OCI-LY7 (cell line): ENCODE measurements around the gene VPREB3. TPM values are rescaled to one million over a fixed set of nuclear protein-coding genes. Genes with fewer than 3 reads are reported as not detected.

Experiments used
- BruUV-seq: library from RNA; stranded (reverse); fragments of 400-500 nt; replicated peaks from 2 replicates; lab custom pipeline; 2021; lab: Mats Ljungman, UMichigan
- CTCF ChIA-PET: fragments of 300-600 bp; sonication (Branson Sonifier 250); formaldehyde crosslinking; loops from one replicate; lab custom pipeline; 2022; ENCODE audit warnings: antibody characterized with exemption; ENCODE audit not compliant: unreplicated experiment; lab: Charles Lee
- POLR2A ChIA-PET: fragments of 300-600 bp; sonication (Branson Sonifier 250); formaldehyde crosslinking; loops from one replicate; lab custom pipeline; 2022; ENCODE audit warnings: antibody characterized with exemption; lab: Charles Lee
- DNase-seq: peaks from one replicate; pipeline ENCODE4 v3.0.0-alpha.2; 2015; ENCODE audit warnings: low spot score
- H2AFZ ChIP-seq: fragments of 200-600 bp; sonication (generic), shearing (Covaris generic); 2 replicates; pipeline ENCODE4 v1.6.1; 2014; ENCODE audit warnings: mild to moderate bottlenecking, antibody characterized with exemption, low read length, moderate library complexity
- H3K27ac ChIP-seq: fragments of 200-600 bp; sonication (generic); 2 replicates; pipeline ENCODE4 v1.5.1; 2014; ENCODE audit warnings: mixed run types, low read depth, mild to moderate bottlenecking, moderate library complexity, low read length, inconsistent platforms; ENCODE audit not compliant: poor library complexity, severe bottlenecking
- H3K36me3 ChIP-seq: fragments of 200-600 bp; sonication (generic); 2 replicates; pipeline ENCODE4 v1.6.1; 2014; ENCODE audit warnings: mild to moderate bottlenecking, antibody characterized with exemption, low read length, moderate library complexity, mixed read lengths; ENCODE audit not compliant: insufficient read depth
- H3K4me1 ChIP-seq: fragments of 200-600 bp; sonication (generic); 2 replicates; pipeline ENCODE4 v1.5.1; 2014; ENCODE audit warnings: mild to moderate bottlenecking, low read length; ENCODE audit not compliant: insufficient read depth, poor library complexity, severe bottlenecking
- H3K4me2 ChIP-seq: fragments of 200-600 bp; sonication (generic); 2 replicates; pipeline ENCODE4 v1.6.1; 2014; ENCODE audit warnings: mild to moderate bottlenecking, low read length
- H3K4me3 ChIP-seq: fragments of 200-600 bp; sonication (generic); 2 replicates; pipeline ENCODE4 v1.5.1; 2014; ENCODE audit warnings: mild to moderate bottlenecking, low read depth, low read length; ENCODE audit not compliant: poor library complexity, severe bottlenecking
- H3K79me2 ChIP-seq: fragments of 200-600 bp; sonication (generic); 2 replicates; pipeline ENCODE4 v1.6.1; 2016; ENCODE audit warnings: low read depth, mild to moderate bottlenecking, low read length, moderate library complexity, mixed read lengths; ENCODE audit not compliant: insufficient read depth
- H3K9me2 ChIP-seq: fragments of 200-600 bp; sonication (generic); 2 replicates; pipeline ENCODE4 v1.6.1; 2016; ENCODE audit warnings: mild to moderate bottlenecking, low read length, mixed read lengths; ENCODE audit not compliant: insufficient read depth
- H3K9me3 ChIP-seq: fragments of 200-600 bp; sonication (generic); 2 replicates; pipeline ENCODE4 v1.6.1; 2014; ENCODE audit warnings: mild to moderate bottlenecking, mixed run types, low read length, mixed read lengths
- H4K20me1 ChIP-seq: fragments of 200-600 bp; sonication (generic); 2 replicates; pipeline ENCODE4 v1.6.1; 2014; ENCODE audit warnings: mild to moderate bottlenecking, antibody characterized with exemption, low read length, moderate library complexity, mixed read lengths; ENCODE audit not compliant: insufficient read depth
- EZH2phosphoT487 ChIP-seq: fragments of 200-600 bp; sonication (generic); IDR thresholded peaks from 2 replicates; pipeline ENCODE4 v1.6.1; 2018; ENCODE audit warnings: low read depth, borderline replicate concordance, mild to moderate bottlenecking, mixed run types, antibody characterized with exemption, low read length, moderate library complexity, mixed read lengths
- intact Hi-C: fragments of 100-400 bp; cut with micrococcal nuclease; formaldehyde crosslinking; loops from one replicate; pipeline ENCODE4 v1.10.0; 2022; ENCODE audit not compliant: unreplicated experiment
- total RNA-seq, 2 experiments: library from RNA; depleted of rRNA in 1 of 2; stranded (reverse); fragments of >200 nt in 1 of 2; shearing (Covaris generic) in 1 of 2; gene quantifications; 2 replicates each; pipeline ENCODE4 v1.2.3, GENCODE V29; 2014 to 2022
- TF ChIP-seq, protein P1 (sequence below): fragments of 200-600 bp; sonication (generic); conservative IDR thresholded peaks from 2 replicates; pipeline ENCODE4 v1.5.1; 2014; ENCODE audit warnings: mild to moderate bottlenecking, antibody characterized with exemption, low read length, moderate library complexity, mixed read lengths

The VPREB3 gene
- total RNA-seq, 2 experiments from 2014 or later, result 241 to 312 TPM

DNA sequence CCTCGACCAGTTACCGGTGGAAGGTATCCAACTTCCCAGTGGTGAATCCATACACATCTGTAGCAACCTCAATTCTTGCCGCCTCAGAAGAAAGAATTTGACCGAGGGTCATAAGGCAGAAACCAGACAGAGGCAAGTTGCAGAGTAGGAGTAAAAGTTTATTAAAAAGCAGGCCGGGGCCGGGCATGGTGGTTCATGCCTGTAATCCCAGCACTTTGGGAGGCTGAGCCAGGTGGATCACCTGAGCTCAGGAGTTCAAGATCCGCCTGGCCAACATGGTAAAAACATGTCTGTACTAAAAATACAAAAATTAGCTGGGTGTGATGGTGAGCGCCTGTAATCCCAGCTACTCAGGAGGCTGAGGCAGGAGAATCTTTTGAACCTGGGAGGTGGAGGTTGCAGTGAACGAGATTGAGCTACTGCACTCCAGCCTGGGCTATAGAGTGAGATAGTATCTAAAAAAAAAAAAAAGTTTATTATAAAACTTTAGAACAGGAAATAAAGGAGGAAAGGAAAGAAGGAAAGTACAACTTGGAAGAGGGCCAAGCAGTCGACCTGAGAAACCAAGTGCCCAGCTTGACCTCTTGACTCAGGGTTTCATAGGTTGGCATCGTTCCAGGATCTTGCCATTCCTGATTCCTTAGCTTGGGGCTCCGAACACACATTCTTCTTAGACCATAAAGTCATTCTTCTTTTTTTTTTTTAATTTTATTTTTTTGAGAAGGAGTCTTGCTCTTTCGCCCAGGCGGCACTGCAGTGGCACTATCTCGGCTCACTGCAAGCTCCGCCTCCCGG lies 35.7 kb downstream of the VPREB3 start:
- no peak overlapping the region for H2AFZ ChIP-seq
- H3K27ac ChIP-seq, result no peak overlapping the region
- H3K36me3 ChIP-seq, result peaks cover 9% of the 10 kb centered on the region; the same call in 1 of the 2 replicates
- CTCF ChIA-PET, result no interaction called here
- TF ChIP-seq EZH2phosphoT487, result no peak
- TF ChIP-seq, protein P1, sequence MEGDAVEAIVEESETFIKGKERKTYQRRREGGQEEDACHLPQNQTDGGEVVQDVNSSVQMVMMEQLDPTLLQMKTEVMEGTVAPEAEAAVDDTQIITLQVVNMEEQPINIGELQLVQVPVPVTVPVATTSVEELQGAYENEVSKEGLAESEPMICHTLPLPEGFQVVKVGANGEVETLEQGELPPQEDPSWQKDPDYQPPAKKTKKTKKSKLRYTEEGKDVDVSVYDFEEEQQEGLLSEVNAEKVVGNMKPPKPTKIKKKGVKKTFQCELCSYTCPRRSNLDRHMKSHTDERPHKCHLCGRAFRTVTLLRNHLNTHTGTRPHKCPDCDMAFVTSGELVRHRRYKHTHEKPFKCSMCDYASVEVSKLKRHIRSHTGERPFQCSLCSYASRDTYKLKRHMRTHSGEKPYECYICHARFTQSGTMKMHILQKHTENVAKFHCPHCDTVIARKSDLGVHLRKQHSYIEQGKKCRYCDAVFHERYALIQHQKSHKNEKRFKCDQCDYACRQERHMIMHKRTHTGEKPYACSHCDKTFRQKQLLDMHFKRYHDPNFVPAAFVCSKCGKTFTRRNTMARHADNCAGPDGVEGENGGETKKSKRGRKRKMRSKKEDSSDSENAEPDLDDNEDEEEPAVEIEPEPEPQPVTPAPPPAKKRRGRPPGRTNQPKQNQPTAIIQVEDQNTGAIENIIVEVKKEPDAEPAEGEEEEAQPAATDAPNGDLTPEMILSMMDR, result no peak
- DNase-seq, result no peak
- no peaks in the 10 kb centered on the region for H3K9me2 ChIP-seq
- H3K9me3 ChIP-seq, result no peaks in the 10 kb centered on the region
- POLR2A ChIA-PET, result interaction anchor here (0.6 kb wide), 1 partner anchor 138 kb away, joined by 3 read pairs; the partner anchor contains the start of gene IGLL1
- H3K4me3 ChIP-seq, result no peak overlapping the region
- H3K4me1 ChIP-seq, result peaks cover 15% of the 10 kb centered on the region
- no peak overlapping the region for H3K4me2 ChIP-seq
- H3K79me2 ChIP-seq, result peaks cover 13% of the 10 kb centered on the region; the same call in 1 of the 2 replicates
- no TSS peak for BruUV-seq
- no peaks in the 10 kb centered on the region for H4K20me1 ChIP-seq
- intact Hi-C loops, result no loop called here

DNA sequence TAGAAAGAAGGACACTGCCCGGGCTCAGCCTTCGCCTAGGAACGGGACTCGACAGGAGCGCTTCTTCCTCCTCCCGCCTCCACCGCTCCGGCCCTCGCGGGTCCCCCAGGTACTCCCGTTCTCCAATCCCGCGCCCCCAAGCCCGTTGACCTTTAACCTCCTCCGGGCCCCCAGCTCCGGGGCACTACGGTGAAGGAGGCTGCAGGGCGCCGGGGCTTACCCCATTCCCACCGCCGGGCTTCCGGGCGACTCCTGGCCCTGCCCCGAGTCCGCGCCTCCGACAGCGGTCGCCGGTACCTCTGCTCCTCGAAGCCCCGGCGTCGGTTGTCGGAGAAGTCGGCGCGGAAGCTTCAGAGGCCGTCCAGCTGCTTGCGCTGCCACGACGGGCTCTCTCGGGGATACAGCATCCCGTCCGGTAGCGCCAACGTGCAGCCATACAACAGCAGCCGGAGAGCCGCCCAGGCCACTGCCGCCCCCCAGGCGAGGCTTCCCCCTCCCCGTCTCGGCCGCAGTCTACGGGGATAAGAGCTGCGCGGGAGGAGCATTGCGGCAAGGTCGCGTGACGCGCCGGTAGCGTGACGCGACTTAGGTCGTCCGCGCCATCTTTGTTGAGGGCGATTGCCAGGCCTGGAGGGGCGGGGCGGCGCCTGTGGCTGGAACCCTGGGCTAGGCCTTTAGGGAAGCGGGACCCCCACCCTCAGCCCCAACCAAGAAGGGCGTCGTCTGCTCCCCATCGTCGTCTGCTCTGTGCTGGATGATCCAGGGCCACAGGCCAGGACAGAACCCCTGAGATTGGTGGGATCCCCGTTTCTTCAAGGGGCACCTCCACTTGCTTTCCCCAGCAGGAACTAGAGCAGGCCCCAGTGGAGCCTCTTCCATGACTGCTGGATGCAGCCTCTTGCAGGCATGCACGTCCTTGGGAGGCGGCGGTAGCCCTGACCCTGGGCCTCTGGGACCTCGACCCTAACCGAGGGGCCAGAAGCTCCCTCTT lies 37.1 kb downstream of the VPREB3 start:
- Histone ChIP-seq H3K27ac (peak overlapping the region; percentile 38), H3K4me1 (peaks cover 15% of the 10 kb centered on the region), H2AFZ (peak overlapping the region; percentile 90), H3K9me3 (no peaks in the 10 kb centered on the region), H3K4me2 (peak overlapping the region; percentile 80), H3K36me3 (peaks cover 18% of the 10 kb centered on the region; the same call in 1 of the 2 replicates), H3K79me2 (peaks cover 13% of the 10 kb centered on the region; the same call in 1 of the 2 replicates), H3K9me2 (no peaks in the 10 kb centered on the region), H3K4me3 (peak overlapping the region; percentile 79), H4K20me1 (no peaks in the 10 kb centered on the region)
- TF ChIP-seq, protein P1, result no peak
- TF ChIP-seq EZH2phosphoT487, result no peak
- TSS peak; percentile 39 for BruUV-seq
- DNase-seq, result peak; percentile 94
- intact Hi-C loops, result loop anchor here (1.0 kb wide), 2 partner anchors 34 to 49 kb away; partner anchors contain the start of gene ZNF70
- ChIA-PET CTCF (interaction anchor here (0.5 to 0.7 kb wide), 2 partner anchors 103 to 129 kb away, joined by 3 read pairs; no protein-coding TSS in a partner anchor), POLR2A (interaction anchor here (0.5 kb wide), 1 partner anchor 10 kb away, joined by 3 read pairs; no protein-coding TSS in a partner anchor)
